Measurements from ENCODE around the gene IKZF1. TPM values are rescaled to one million over a fixed set of nuclear protein-coding genes. Genes with fewer than 3 reads are reported as not detected.

IKZF1 gene
- total RNA-seq, 1 donor, result under 0.01 TPM

- H3K27me3 ChIP-seq (ENCODE audit: insufficient read depth, low read length), result no peaks in the 10 kb centered on the region
- no peak overlapping the region for H3K27ac ChIP-seq (ENCODE audit: low read depth, low read length)
- DNase-seq (ENCODE audit: insufficient read length, low spot score, missing footprints), result no peak
- H4K20me1 ChIP-seq (ENCODE audit: insufficient read depth, low read length), result no peaks in the 10 kb centered on the region
- H3K36me3 ChIP-seq (ENCODE audit: insufficient read depth, low read length), result no peaks in the 10 kb centered on the region
- H3K4me3 ChIP-seq (ENCODE audit: insufficient read depth, low read length), result no peak overlapping the region
- H3K4me1 ChIP-seq (ENCODE audit: insufficient read depth, low read length), result no peaks in the 10 kb centered on the region
- H2AFZ ChIP-seq (ENCODE audit: low read length), result no peak overlapping the region
- H3K79me2 ChIP-seq (ENCODE audit: insufficient read depth, low read length), result no peaks in the 10 kb centered on the region
- no peaks in the 10 kb centered on the region for H3K9me3 ChIP-seq (ENCODE audit: low read depth, low read length)
- no peak overlapping the region for H3K4me2 ChIP-seq (ENCODE audit: insufficient read depth, low read length)
- TF ChIP-seq, protein P1, sequence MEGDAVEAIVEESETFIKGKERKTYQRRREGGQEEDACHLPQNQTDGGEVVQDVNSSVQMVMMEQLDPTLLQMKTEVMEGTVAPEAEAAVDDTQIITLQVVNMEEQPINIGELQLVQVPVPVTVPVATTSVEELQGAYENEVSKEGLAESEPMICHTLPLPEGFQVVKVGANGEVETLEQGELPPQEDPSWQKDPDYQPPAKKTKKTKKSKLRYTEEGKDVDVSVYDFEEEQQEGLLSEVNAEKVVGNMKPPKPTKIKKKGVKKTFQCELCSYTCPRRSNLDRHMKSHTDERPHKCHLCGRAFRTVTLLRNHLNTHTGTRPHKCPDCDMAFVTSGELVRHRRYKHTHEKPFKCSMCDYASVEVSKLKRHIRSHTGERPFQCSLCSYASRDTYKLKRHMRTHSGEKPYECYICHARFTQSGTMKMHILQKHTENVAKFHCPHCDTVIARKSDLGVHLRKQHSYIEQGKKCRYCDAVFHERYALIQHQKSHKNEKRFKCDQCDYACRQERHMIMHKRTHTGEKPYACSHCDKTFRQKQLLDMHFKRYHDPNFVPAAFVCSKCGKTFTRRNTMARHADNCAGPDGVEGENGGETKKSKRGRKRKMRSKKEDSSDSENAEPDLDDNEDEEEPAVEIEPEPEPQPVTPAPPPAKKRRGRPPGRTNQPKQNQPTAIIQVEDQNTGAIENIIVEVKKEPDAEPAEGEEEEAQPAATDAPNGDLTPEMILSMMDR (IDR thresholded peaks at IDR 0.05; ENCODE audit: extremely low read depth, low read depth, low read length), result no peak
These were observed 82.8 kb downstream of the IKZF1 start for GRCh38 chr7:50387351-50387750.

GRCh38 chr7:50389961-50390360 is 85.4 kb downstream of the IKZF1 start:
- TF ChIP-seq, protein P1 (IDR thresholded peaks at IDR 0.05; ENCODE audit: extremely low read depth, low read depth, low read length), result no peak
- Histone ChIP-seq H3K27ac (ENCODE audit: low read depth, low read length) (no peak overlapping the region), H3K79me2 (ENCODE audit: insufficient read depth, low read length) (no peaks in the 10 kb centered on the region), H3K36me3 (ENCODE audit: insufficient read depth, low read length) (no peaks in the 10 kb centered on the region), H4K20me1 (ENCODE audit: insufficient read depth, low read length) (no peaks in the 10 kb centered on the region), H3K4me2 (ENCODE audit: insufficient read depth, low read length) (no peak overlapping the region), H3K27me3 (ENCODE audit: insufficient read depth, low read length) (no peaks in the 10 kb centered on the region), H3K9me3 (ENCODE audit: low read depth, low read length) (no peaks in the 10 kb centered on the region), H3K4me3 (ENCODE audit: insufficient read depth, low read length) (no peak overlapping the region), H2AFZ (ENCODE audit: low read length) (no peak overlapping the region), H3K4me1 (ENCODE audit: insufficient read depth, low read length) (no peaks in the 10 kb centered on the region)
- no peak for DNase-seq (ENCODE audit: insufficient read length, low spot score, missing footprints)

- no peak overlapping the region for H2AFZ ChIP-seq (ENCODE audit: low read length)
- no peak overlapping the region for H3K4me2 ChIP-seq (ENCODE audit: insufficient read depth, low read length)
- TF ChIP-seq, protein P1 (IDR thresholded peaks at IDR 0.05; ENCODE audit: extremely low read depth, low read depth, low read length), result no peak
- H3K79me2 ChIP-seq (ENCODE audit: insufficient read depth, low read length), result no peaks in the 10 kb centered on the region
- H3K27me3 ChIP-seq (ENCODE audit: insufficient read depth, low read length), result no peaks in the 10 kb centered on the region
- H4K20me1 ChIP-seq (ENCODE audit: insufficient read depth, low read length), result no peaks in the 10 kb centered on the region
- no peak overlapping the region for H3K4me3 ChIP-seq (ENCODE audit: insufficient read depth, low read length)
- no peaks in the 10 kb centered on the region for H3K9me3 ChIP-seq (ENCODE audit: low read depth, low read length)
- no peaks in the 10 kb centered on the region for H3K36me3 ChIP-seq (ENCODE audit: insufficient read depth, low read length)
- H3K4me1 ChIP-seq (ENCODE audit: insufficient read depth, low read length), result no peaks in the 10 kb centered on the region
- no peak overlapping the region for H3K27ac ChIP-seq (ENCODE audit: low read depth, low read length)
- no peak for DNase-seq (ENCODE audit: insufficient read length, low spot score, missing footprints)
These were observed 86.9 kb downstream of the IKZF1 start for GRCh38 chr7:50391386-50391785.

GRCh38 chr7:50393076-50393475 is 88.6 kb downstream of the IKZF1 start:
- no peak for DNase-seq (ENCODE audit: insufficient read length, low spot score, missing footprints)
- Histone ChIP-seq H3K79me2 (ENCODE audit: insufficient read depth, low read length) (no peaks in the 10 kb centered on the region), H3K4me1 (ENCODE audit: insufficient read depth, low read length) (no peaks in the 10 kb centered on the region), H4K20me1 (ENCODE audit: insufficient read depth, low read length) (no peaks in the 10 kb centered on the region), H3K4me2 (ENCODE audit: insufficient read depth, low read length) (no peak overlapping the region), H3K36me3 (ENCODE audit: insufficient read depth, low read length) (no peaks in the 10 kb centered on the region), H3K4me3 (ENCODE audit: insufficient read depth, low read length) (no peak overlapping the region), H2AFZ (ENCODE audit: low read length) (no peak overlapping the region), H3K27me3 (ENCODE audit: insufficient read depth, low read length) (peaks cover 4% of the 10 kb centered on the region), H3K9me3 (ENCODE audit: low read depth, low read length) (no peaks in the 10 kb centered on the region), H3K27ac (ENCODE audit: low read depth, low read length) (no peak overlapping the region)
- TF ChIP-seq, protein P1 (IDR thresholded peaks at IDR 0.05; ENCODE audit: extremely low read depth, low read depth, low read length), result no peak

All from osteoblast (primary cell).